ENCODE data around the gene FAM227B.
"Not testable (repeated sequence)": the region's sequence is repeated elsewhere in the genome, so short reads cannot be mapped to it uniquely, and the experiment has no call there.

The FAM227B gene

GRCh38 chr15:49620658-49621368 lies at the start of gene FAM227B, which contains the start of gene DTWD1:
Gene FAM227B (minus strand): TSS chr15:49620818. CDS start chr15:49615171, 5,647 bp downstream.
Gene DTWD1 (plus strand): TSS chr15:49621048. CDS start chr15:49625168, 4,120 bp downstream.
- DNase-seq (ENCODE audit: low read depth), result peak; percentile 91

GRCh38 chr15:49669288-49669687 lies 48.7 kb upstream of the FAM227B start:
- no peak for DNase-seq (ENCODE audit: low read depth)

GRCh38 chr15:49666486-49666885 lies 45.9 kb upstream of the FAM227B start:
- DNase-seq (ENCODE audit: low read depth), result not testable (repeated sequence)

- DNase-seq (ENCODE audit: low read depth), result no peak
These were observed 44.1 kb upstream of the FAM227B start for GRCh38 chr15:49664716-49665115.

GRCh38 chr15:49656734-49657133 lies 36.1 kb upstream of the FAM227B start:
- no peak for DNase-seq (ENCODE audit: low read depth)

GRCh38 chr15:49652922-49653321 lies 32.3 kb upstream of the FAM227B start:
- DNase-seq (ENCODE audit: low read depth), result no peak

- no peak for DNase-seq (ENCODE audit: low read depth)
These were observed 30.1 kb upstream of the FAM227B start for GRCh38 chr15:49650676-49651075.

GRCh38 chr15:49649987-49650386 lies 29.4 kb upstream of the FAM227B start:
- DNase-seq (ENCODE audit: low read depth), result no peak

GRCh38 chr15:49646891-49647290 lies 26.3 kb upstream of the FAM227B start:
- DNase-seq (ENCODE audit: low read depth), result no peak

GRCh38 chr15:49645941-49646340 lies 25.3 kb upstream of the FAM227B start:
- no peak for DNase-seq (ENCODE audit: low read depth)

- no peak for DNase-seq (ENCODE audit: low read depth)
These were observed 24.7 kb upstream of the FAM227B start for GRCh38 chr15:49645277-49645676.

- DNase-seq (ENCODE audit: low read depth), result no peak
These were observed 23.8 kb upstream of the FAM227B start for GRCh38 chr15:49644364-49644794.

- DNase-seq (ENCODE audit: low read depth), result no peak
These were observed 17.2 kb upstream of the FAM227B start for GRCh38 chr15:49637857-49638256.

GRCh38 chr15:49628379-49628778 lies 7.8 kb upstream of the FAM227B start:
- DNase-seq (ENCODE audit: low read depth), result no peak

GRCh38 chr15:49627407-49627877 lies 6.8 kb upstream of the FAM227B start:
- DNase-seq (ENCODE audit: low read depth), result no peak

- DNase-seq (ENCODE audit: low read depth), result no peak
These were observed 4.9 kb upstream of the FAM227B start for GRCh38 chr15:49625460-49626036.

- DNase-seq (ENCODE audit: low read depth), result no peak
These were observed 3.4 kb upstream of the FAM227B start for GRCh38 chr15:49624056-49624455.

- DNase-seq (ENCODE audit: low read depth), result no peak
These were observed 1.9 kb upstream of the FAM227B start for GRCh38 chr15:49622561-49622960.

- DNase-seq (ENCODE audit: low read depth), result no peak
These were observed 1.3 kb upstream of the FAM227B start for GRCh38 chr15:49621887-49622286.

- no peak for DNase-seq (ENCODE audit: low read depth)
These were observed 788 bp upstream of the FAM227B start for GRCh38 chr15:49621401-49621811.

- DNase-seq (ENCODE audit: low read depth), result no peak
These were observed 419 bp downstream of the FAM227B start for GRCh38 chr15:49620199-49620598.

- no peak for DNase-seq (ENCODE audit: low read depth)
These were observed 1.4 kb downstream of the FAM227B start for GRCh38 chr15:49619226-49619625.

GRCh38 chr15:49612240-49612639 lies 8.4 kb downstream of the FAM227B start:
- not testable (repeated sequence) for DNase-seq (ENCODE audit: low read depth)
